HepG2 (cell line): ENCODE results near the gene RHBDF2. TPM values are rescaled to one million over a fixed set of nuclear protein-coding genes. Genes with fewer than 3 reads are reported as not detected.

Experiments used
- KDM5A ChIP-seq: fragments of 200-600 bp; sonication (generic); IDR thresholded peaks from 2 replicates; pipeline ENCODE4 v1.7.0; 2018; ENCODE audit warnings: antibody characterized with exemption, mild to moderate bottlenecking, low read length, borderline replicate concordance
- NRL ChIP-seq: sonication (generic); formaldehyde crosslinking; IDR thresholded peaks from 2 replicates; pipeline ENCODE4 v1.5.0; 2020; ENCODE audit warnings: missing genetic modification reagents, mild to moderate bottlenecking, moderate library complexity, borderline replicate concordance
- RORA ChIP-seq: sonication (generic); formaldehyde crosslinking; IDR thresholded peaks from 2 replicates; pipeline ENCODE4 v1.5.0; 2020; ENCODE audit warnings: mild to moderate bottlenecking, missing genetic modification reagents, moderate library complexity
- ZNF264 ChIP-seq: sonication (generic); formaldehyde crosslinking; IDR thresholded peaks from 2 replicates; pipeline ENCODE4 v1.4.0; 2020; ENCODE audit warnings: missing genetic modification reagents
- polyA plus RNA-seq, 8 experiments: library from polyadenylated mRNA; depleted of rRNA in 3 of 8; stranded (reverse) in 7 of 8; unstranded in 1 of 8; fragments of >200 nt; fragmentation: Illumina TruSeq in 4 of 8; extraction: Trizol in 4 of 8; gene quantifications; 2 replicates each; pipeline versions ENCODE4 v1.2.1 to v1.2.3, GENCODE V29; 2011 to 2016; ENCODE audit warnings: low read depth in 4 of 8, missing spikeins in 1 of 8, mixed read lengths in 1 of 8; ENCODE audit not compliant: insufficient read depth in 1 of 8
- total RNA-seq, 5 experiments: library from RNA; depleted of rRNA; stranded (reverse); fragments of >200 nt; fragmentation: Illumina TruSeq; extraction: Trizol; gene quantifications; 2 replicates each; pipeline ENCODE4 v1.2.3, GENCODE V29; 2016; ENCODE audit warnings: low read depth in 1 of 5
- TF ChIP-seq, protein P1 (sequence below): sonication (generic); formaldehyde crosslinking; IDR thresholded peaks from 2 replicates; pipeline ENCODE4 v1.8.0; 2022; ENCODE audit warnings: mild to moderate bottlenecking, missing genetic modification reagents; ENCODE audit not compliant: insufficient replicate concordance
- TF ChIP-seq, protein P2 (sequence below): sonication (generic); formaldehyde crosslinking; IDR thresholded peaks from 2 replicates; pipeline ENCODE4 v1.4.0; 2020; ENCODE audit warnings: missing genetic modification reagents
- TF ChIP-seq, protein P3 (sequence below): sonication (generic); formaldehyde crosslinking; IDR thresholded peaks from 2 replicates; pipeline ENCODE4 v1.4.0; 2020; ENCODE audit warnings: mild to moderate bottlenecking, missing genetic modification reagents
- TF ChIP-seq, protein P4 (sequence below): sonication (generic); formaldehyde crosslinking; IDR thresholded peaks from 2 replicates; pipeline ENCODE4 v1.8.1; 2023; ENCODE audit warnings: missing genetic modification reagents, mild to moderate bottlenecking, borderline replicate concordance
- TF ChIP-seq, protein P5 (sequence below): sonication (generic); formaldehyde crosslinking; conservative IDR thresholded peaks from 2 replicates; pipeline ENCODE4 v1.8.1; 2023; ENCODE audit warnings: missing genetic modification reagents
- TF ChIP-seq, protein P6 (sequence below): IDR thresholded peaks from 2 replicates; pipeline ENCODE4 v1.6.1; 2016; ENCODE audit warnings: missing compliant biosample characterization, missing genetic modification reagents, borderline replicate concordance
- TF ChIP-seq, protein P7 (sequence below): sonication (generic); formaldehyde crosslinking; IDR thresholded peaks from 2 replicates; pipeline ENCODE4 v1.4.0; 2020; ENCODE audit warnings: missing genetic modification reagents

RHBDF2 gene
- total and polyA plus RNA-seq, 2 of the 13 experiments (the other 11 are each of a cell fraction or from before 2014, with no cell fraction given): 7.8 to 24.2 TPM

DNA sequence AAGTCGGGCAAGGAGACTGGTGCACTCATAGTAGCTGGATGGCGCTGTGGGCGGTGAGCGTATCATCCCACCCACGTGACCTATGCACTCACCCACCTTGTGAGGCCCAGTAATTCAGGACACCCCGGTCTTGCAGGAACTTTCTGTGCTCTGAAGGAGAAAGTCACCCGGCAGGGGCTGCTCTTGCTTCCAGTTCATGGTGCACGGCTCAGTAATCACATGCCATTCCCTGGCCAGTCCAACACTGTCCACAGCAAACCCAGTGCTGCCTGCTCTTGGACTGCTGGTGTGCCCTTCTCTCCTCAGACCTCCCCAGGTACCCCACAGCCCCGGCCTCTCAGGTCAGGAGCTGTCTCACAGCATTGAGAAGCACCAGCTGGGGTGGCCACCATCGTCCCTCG, 16.4 kb upstream of the RHBDF2 start (continued):
- TF ChIP-seq, protein P1, sequence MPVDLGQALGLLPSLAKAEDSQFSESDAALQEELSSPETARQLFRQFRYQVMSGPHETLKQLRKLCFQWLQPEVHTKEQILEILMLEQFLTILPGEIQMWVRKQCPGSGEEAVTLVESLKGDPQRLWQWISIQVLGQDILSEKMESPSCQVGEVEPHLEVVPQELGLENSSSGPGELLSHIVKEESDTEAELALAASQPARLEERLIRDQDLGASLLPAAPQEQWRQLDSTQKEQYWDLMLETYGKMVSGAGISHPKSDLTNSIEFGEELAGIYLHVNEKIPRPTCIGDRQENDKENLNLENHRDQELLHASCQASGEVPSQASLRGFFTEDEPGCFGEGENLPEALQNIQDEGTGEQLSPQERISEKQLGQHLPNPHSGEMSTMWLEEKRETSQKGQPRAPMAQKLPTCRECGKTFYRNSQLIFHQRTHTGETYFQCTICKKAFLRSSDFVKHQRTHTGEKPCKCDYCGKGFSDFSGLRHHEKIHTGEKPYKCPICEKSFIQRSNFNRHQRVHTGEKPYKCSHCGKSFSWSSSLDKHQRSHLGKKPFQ: no peak
- TF ChIP-seq, protein P2, sequence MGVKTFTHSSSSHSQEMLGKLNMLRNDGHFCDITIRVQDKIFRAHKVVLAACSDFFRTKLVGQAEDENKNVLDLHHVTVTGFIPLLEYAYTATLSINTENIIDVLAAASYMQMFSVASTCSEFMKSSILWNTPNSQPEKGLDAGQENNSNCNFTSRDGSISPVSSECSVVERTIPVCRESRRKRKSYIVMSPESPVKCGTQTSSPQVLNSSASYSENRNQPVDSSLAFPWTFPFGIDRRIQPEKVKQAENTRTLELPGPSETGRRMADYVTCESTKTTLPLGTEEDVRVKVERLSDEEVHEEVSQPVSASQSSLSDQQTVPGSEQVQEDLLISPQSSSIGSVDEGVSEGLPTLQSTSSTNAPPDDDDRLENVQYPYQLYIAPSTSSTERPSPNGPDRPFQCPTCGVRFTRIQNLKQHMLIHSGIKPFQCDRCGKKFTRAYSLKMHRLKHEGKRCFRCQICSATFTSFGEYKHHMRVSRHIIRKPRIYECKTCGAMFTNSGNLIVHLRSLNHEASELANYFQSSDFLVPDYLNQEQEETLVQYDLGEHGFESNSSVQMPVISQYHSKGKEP (CRISPR knock-in tag): no peak
- TF ChIP-seq RORA (CRISPR knock-in tag): no peak
- TF ChIP-seq, protein P3, sequence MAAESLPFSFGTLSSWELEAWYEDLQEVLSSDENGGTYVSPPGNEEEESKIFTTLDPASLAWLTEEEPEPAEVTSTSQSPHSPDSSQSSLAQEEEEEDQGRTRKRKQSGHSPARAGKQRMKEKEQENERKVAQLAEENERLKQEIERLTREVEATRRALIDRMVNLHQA (CRISPR knock-in tag): no peak
- TF ChIP-seq NRL (CRISPR knock-in tag): peak; percentile 60; the same call in 1 of the 2 replicates
- no peak for TF ChIP-seq ZNF264
- no peak for TF ChIP-seq KDM5A
- TF ChIP-seq, protein P4, sequence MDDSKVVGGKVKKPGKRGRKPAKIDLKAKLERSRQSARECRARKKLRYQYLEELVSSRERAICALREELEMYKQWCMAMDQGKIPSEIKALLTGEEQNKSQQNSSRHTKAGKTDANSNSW (CRISPR knock-in tag): no peak
- TF ChIP-seq, protein P5, sequence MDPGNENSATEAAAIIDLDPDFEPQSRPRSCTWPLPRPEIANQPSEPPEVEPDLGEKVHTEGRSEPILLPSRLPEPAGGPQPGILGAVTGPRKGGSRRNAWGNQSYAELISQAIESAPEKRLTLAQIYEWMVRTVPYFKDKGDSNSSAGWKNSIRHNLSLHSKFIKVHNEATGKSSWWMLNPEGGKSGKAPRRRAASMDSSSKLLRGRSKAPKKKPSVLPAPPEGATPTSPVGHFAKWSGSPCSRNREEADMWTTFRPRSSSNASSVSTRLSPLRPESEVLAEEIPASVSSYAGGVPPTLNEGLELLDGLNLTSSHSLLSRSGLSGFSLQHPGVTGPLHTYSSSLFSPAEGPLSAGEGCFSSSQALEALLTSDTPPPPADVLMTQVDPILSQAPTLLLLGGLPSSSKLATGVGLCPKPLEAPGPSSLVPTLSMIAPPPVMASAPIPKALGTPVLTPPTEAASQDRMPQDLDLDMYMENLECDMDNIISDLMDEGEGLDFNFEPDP (CRISPR knock-in tag): no peak
- TF ChIP-seq, protein P6, sequence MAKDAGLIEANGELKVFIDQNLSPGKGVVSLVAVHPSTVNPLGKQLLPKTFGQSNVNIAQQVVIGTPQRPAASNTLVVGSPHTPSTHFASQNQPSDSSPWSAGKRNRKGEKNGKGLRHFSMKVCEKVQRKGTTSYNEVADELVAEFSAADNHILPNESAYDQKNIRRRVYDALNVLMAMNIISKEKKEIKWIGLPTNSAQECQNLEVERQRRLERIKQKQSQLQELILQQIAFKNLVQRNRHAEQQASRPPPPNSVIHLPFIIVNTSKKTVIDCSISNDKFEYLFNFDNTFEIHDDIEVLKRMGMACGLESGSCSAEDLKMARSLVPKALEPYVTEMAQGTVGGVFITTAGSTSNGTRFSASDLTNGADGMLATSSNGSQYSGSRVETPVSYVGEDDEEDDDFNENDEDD: no peak
- TF ChIP-seq, protein P7, sequence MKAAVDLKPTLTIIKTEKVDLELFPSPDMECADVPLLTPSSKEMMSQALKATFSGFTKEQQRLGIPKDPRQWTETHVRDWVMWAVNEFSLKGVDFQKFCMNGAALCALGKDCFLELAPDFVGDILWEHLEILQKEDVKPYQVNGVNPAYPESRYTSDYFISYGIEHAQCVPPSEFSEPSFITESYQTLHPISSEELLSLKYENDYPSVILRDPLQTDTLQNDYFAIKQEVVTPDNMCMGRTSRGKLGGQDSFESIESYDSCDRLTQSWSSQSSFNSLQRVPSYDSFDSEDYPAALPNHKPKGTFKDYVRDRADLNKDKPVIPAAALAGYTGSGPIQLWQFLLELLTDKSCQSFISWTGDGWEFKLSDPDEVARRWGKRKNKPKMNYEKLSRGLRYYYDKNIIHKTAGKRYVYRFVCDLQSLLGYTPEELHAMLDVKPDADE: no peak
